Activated T-cell treated with anti-CD3 and anti-CD28 coated beads, Interleukin-2, amount 50 U/mL, for 24 hours (primary cell): ENCODE results near the gene ARHGAP24.
"Not testable (repeated sequence)": the region's sequence is repeated elsewhere in the genome, so short reads cannot be mapped to it uniquely, and the experiment has no call there.

Source experiments
- DNase-seq: peaks from one replicate; pipeline ENCODE4 v3.0.0-alpha.2; 2020
- H3K27ac Mint-ChIP-seq: 2 replicates; pipeline ENCODE4 v1.8.0; 2020; ENCODE audit warnings: mild to moderate bottlenecking, mixed read lengths
- H3K27me3 Mint-ChIP-seq: 2 replicates; pipeline ENCODE4 v1.8.0; 2020; ENCODE audit warnings: mixed read lengths
- H3K36me3 Mint-ChIP-seq: 2 replicates; pipeline ENCODE4 v1.8.0; 2020; ENCODE audit warnings: low read depth, mixed read lengths
- H3K4me1 Mint-ChIP-seq: 2 replicates; pipeline ENCODE4 v1.8.0; 2020; ENCODE audit warnings: low read depth, mixed read lengths
- H3K4me3 Mint-ChIP-seq: 2 replicates; pipeline ENCODE4 v1.8.0; 2020; ENCODE audit warnings: mild to moderate bottlenecking, moderate library complexity, mixed read lengths
- H3K9me3 Mint-ChIP-seq: 2 replicates; pipeline ENCODE4 v1.8.0; 2020; ENCODE audit warnings: mixed read lengths

Gene ARHGAP24

GRCh38 chr4:85792376-85793232 is 317.7 kb downstream of the ARHGAP24 start:
- Mint-ChIP-seq H3K4me3 (no peak overlapping the region), H3K4me1 (no peaks in the 10 kb centered on the region), H3K27me3 (no peaks in the 10 kb centered on the region)

GRCh38 chr4:85793233-85793585 is 318.3 kb downstream of the ARHGAP24 start:
- no peaks in the 10 kb centered on the region for H3K36me3 Mint-ChIP-seq
- H3K27me3 Mint-ChIP-seq, result no peaks in the 10 kb centered on the region
- DNase-seq, result no peak
- H3K9me3 Mint-ChIP-seq, result no peaks in the 10 kb centered on the region
- H3K4me1 Mint-ChIP-seq, result no peaks in the 10 kb centered on the region
- H3K4me3 Mint-ChIP-seq, result no peak overlapping the region
- H3K27ac Mint-ChIP-seq, result no peak overlapping the region

More at GRCh38 chr4:85792376-85793232, 317.7 kb downstream of the ARHGAP24 start:
- H3K9me3 Mint-ChIP-seq, result no peaks in the 10 kb centered on the region
- no peak overlapping the region for H3K27ac Mint-ChIP-seq
- DNase-seq, result no peak
- H3K36me3 Mint-ChIP-seq, result no peaks in the 10 kb centered on the region

- DNase-seq, result no peak
- no peak overlapping the region for H3K4me3 Mint-ChIP-seq
- H3K27ac Mint-ChIP-seq, result no peak overlapping the region
- H3K9me3 Mint-ChIP-seq, result no peaks in the 10 kb centered on the region
- no peaks in the 10 kb centered on the region for H3K27me3 Mint-ChIP-seq
- H3K4me1 Mint-ChIP-seq, result no peaks in the 10 kb centered on the region
- H3K36me3 Mint-ChIP-seq, result no peaks in the 10 kb centered on the region
Measured at GRCh38 chr4:85798012-85798770, 323.2 kb downstream of the ARHGAP24 start.

- no peaks in the 10 kb centered on the region for H3K9me3 Mint-ChIP-seq
- H3K36me3 Mint-ChIP-seq, result no peaks in the 10 kb centered on the region
- H3K4me1 Mint-ChIP-seq, result no peaks in the 10 kb centered on the region
- H3K27ac Mint-ChIP-seq, result no peak overlapping the region
- H3K4me3 Mint-ChIP-seq, result no peak overlapping the region
- no peaks in the 10 kb centered on the region for H3K27me3 Mint-ChIP-seq
- no peak for DNase-seq
Measured at GRCh38 chr4:85803856-85804255, 328.9 kb downstream of the ARHGAP24 start.

- H3K27me3 Mint-ChIP-seq, result no peaks in the 10 kb centered on the region
- no peak overlapping the region for H3K27ac Mint-ChIP-seq
- DNase-seq, result no peak
- no peaks in the 10 kb centered on the region for H3K4me1 Mint-ChIP-seq
- H3K36me3 Mint-ChIP-seq, result no peaks in the 10 kb centered on the region
- no peaks in the 10 kb centered on the region for H3K9me3 Mint-ChIP-seq
- H3K4me3 Mint-ChIP-seq, result no peak overlapping the region
Measured at GRCh38 chr4:85805891-85806290, 330.9 kb downstream of the ARHGAP24 start.

GRCh38 chr4:85806334-85806733 is 331.4 kb downstream of the ARHGAP24 start:
- no peaks in the 10 kb centered on the region for H3K36me3 Mint-ChIP-seq
- no peaks in the 10 kb centered on the region for H3K4me1 Mint-ChIP-seq

GRCh38 chr4:85807247-85807950 is 332.4 kb downstream of the ARHGAP24 start:
- no peak overlapping the region for H3K27ac Mint-ChIP-seq
- no peaks in the 10 kb centered on the region for H3K27me3 Mint-ChIP-seq
- H3K4me3 Mint-ChIP-seq, result no peak overlapping the region
- H3K36me3 Mint-ChIP-seq, result no peaks in the 10 kb centered on the region
- H3K9me3 Mint-ChIP-seq, result no peaks in the 10 kb centered on the region
- DNase-seq, result no peak
- no peaks in the 10 kb centered on the region for H3K4me1 Mint-ChIP-seq

More at GRCh38 chr4:85806334-85806733, 331.4 kb downstream of the ARHGAP24 start:
- Mint-ChIP-seq H3K4me3 (no peak overlapping the region), H3K27me3 (no peaks in the 10 kb centered on the region), H3K27ac (no peak overlapping the region), H3K9me3 (no peaks in the 10 kb centered on the region)
- DNase-seq, result no peak

- no peak overlapping the region for H3K27ac Mint-ChIP-seq
- H3K4me3 Mint-ChIP-seq, result no peak overlapping the region
- H3K9me3 Mint-ChIP-seq, result no peaks in the 10 kb centered on the region
- DNase-seq, result no peak
- H3K4me1 Mint-ChIP-seq, result no peaks in the 10 kb centered on the region
- H3K36me3 Mint-ChIP-seq, result no peaks in the 10 kb centered on the region
- H3K27me3 Mint-ChIP-seq, result no peaks in the 10 kb centered on the region
Measured at GRCh38 chr4:85808104-85808503, 333.2 kb downstream of the ARHGAP24 start.

GRCh38 chr4:85808864-85809263 is 333.9 kb downstream of the ARHGAP24 start:
- H3K4me1 Mint-ChIP-seq, result no peaks in the 10 kb centered on the region
- no peak overlapping the region for H3K4me3 Mint-ChIP-seq
- DNase-seq, result no peak
- H3K36me3 Mint-ChIP-seq, result no peaks in the 10 kb centered on the region
- H3K27ac Mint-ChIP-seq, result no peak overlapping the region
- H3K27me3 Mint-ChIP-seq, result no peaks in the 10 kb centered on the region
- peaks cover 2% of the 10 kb centered on the region for H3K9me3 Mint-ChIP-seq

GRCh38 chr4:85812776-85813175 is 337.8 kb downstream of the ARHGAP24 start:
- DNase-seq, result no peak
- no peaks in the 10 kb centered on the region for H3K36me3 Mint-ChIP-seq
- peaks cover 2% of the 10 kb centered on the region for H3K4me1 Mint-ChIP-seq

GRCh38 chr4:85815796-85816459 is 341.0 kb downstream of the ARHGAP24 start:
- Mint-ChIP-seq H3K27ac (peak overlapping the region; percentile 60), H3K4me3 (no peak overlapping the region), H3K4me1 (peaks cover 2% of the 10 kb centered on the region), H3K36me3 (no peaks in the 10 kb centered on the region), H3K9me3 (peaks cover 2% of the 10 kb centered on the region), H3K27me3 (no peaks in the 10 kb centered on the region)
- no peak for DNase-seq

More at GRCh38 chr4:85812776-85813175, 337.8 kb downstream of the ARHGAP24 start:
- no peak overlapping the region for H3K27ac Mint-ChIP-seq
- H3K9me3 Mint-ChIP-seq, result peaks cover 2% of the 10 kb centered on the region
- no peak overlapping the region for H3K4me3 Mint-ChIP-seq
- H3K27me3 Mint-ChIP-seq, result no peaks in the 10 kb centered on the region

- no peak overlapping the region for H3K27ac Mint-ChIP-seq
- H3K9me3 Mint-ChIP-seq, result peaks cover 1% of the 10 kb centered on the region
- H3K27me3 Mint-ChIP-seq, result no peaks in the 10 kb centered on the region
- DNase-seq, result no peak
- no peaks in the 10 kb centered on the region for H3K36me3 Mint-ChIP-seq
- H3K4me3 Mint-ChIP-seq, result no peak overlapping the region
- H3K4me1 Mint-ChIP-seq, result peaks cover 2% of the 10 kb centered on the region
Measured at GRCh38 chr4:85818700-85819099, 343.8 kb downstream of the ARHGAP24 start.

GRCh38 chr4:85820101-85820500 is 345.2 kb downstream of the ARHGAP24 start:
- not testable (repeated sequence) for H3K36me3 Mint-ChIP-seq, H3K27ac Mint-ChIP-seq, H3K9me3 Mint-ChIP-seq, H3K4me1 Mint-ChIP-seq, H3K27me3 Mint-ChIP-seq, H3K4me3 Mint-ChIP-seq, DNase-seq
